Ovary (tissue), 3 donors: ENCODE data around the gene PHKA1.

Experiments
- CTCF ChIP-seq, 3 donors: fragments of 450-650 bp in 2 of 3; fragments of 200-600 bp in 1 of 3; IDR thresholded peaks; one replicate each; pipeline versions ENCODE4 v1.5.1 to v1.8.0; 2016 to 2022; ENCODE audit warnings: antibody characterized with exemption in 3 of 3, mild to moderate bottlenecking in 1 of 3
- EP300 ChIP-seq: sonication (generic); formaldehyde crosslinking; IDR thresholded peaks from one replicate; pipeline ENCODE4 v1.6.1; 2017; ENCODE audit warnings: antibody characterized with exemption
- donor health status: DM: no; HTN: no; CAD: no.

GRCh38 chrX:72685018-72685417 is 29.1 kb downstream of the PHKA1 start:
- TF ChIP-seq CTCF (IDR thresholded peaks at IDR 0.05), result no peak
- TF ChIP-seq EP300, result no peak
